HG03097 (cell line): Measurements from ENCODE around the gene PARD3B.

ENCODE experiments used
- ATAC-seq: cut with Tn5 transposase; IDR thresholded peaks from one replicate; pipeline ENCODE4 v1.9.1; 2021; ENCODE audit not compliant: unreplicated experiment, low FRiP score

PARD3B gene

GRCh38 chr2:204581946-204582345 is 36.7 kb downstream of the PARD3B start:
- ATAC-seq: no peak

GRCh38 chr2:204583773-204584172 is 38.5 kb downstream of the PARD3B start:
- no peak for ATAC-seq

GRCh38 chr2:204585930-204586329 is 40.7 kb downstream of the PARD3B start:
- no peak for ATAC-seq

DNA sequence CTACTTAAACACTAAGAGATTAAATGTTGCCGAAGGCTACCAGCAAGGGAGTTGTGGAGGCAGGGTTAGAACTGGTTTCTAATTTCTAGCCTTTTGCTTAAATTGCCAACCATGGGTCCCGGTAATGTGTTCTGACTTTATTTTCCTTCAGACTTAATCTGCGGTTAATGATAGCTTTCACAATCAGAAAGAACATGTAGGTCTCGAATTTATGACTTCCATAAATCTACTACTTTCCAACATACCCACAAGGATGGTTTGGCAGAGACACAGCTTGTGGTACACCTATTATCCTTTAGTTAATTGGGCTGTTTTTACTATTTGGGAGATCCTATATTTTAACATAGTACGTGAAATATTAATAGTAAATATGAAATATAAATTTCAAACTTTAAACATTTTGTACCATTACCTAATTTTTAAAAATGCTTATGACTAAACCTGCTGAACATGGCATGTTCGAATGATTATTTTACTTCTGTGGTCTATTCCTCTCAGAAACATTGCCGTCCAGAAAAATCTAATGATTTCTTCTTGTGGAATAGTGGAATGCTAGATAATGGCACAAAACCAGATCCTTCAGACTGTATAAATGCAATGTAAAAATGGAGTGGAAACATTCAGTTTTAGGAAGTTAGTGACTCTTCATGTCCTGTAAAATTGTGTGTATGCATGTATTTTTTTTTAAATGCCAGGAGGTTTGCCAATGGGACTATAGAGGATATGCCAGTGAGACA is 41.3 kb downstream of the PARD3B start:
- no peak for ATAC-seq

GRCh38 chr2:204590063-204590462 is 44.8 kb downstream of the PARD3B start:
- ATAC-seq: no peak

DNA sequence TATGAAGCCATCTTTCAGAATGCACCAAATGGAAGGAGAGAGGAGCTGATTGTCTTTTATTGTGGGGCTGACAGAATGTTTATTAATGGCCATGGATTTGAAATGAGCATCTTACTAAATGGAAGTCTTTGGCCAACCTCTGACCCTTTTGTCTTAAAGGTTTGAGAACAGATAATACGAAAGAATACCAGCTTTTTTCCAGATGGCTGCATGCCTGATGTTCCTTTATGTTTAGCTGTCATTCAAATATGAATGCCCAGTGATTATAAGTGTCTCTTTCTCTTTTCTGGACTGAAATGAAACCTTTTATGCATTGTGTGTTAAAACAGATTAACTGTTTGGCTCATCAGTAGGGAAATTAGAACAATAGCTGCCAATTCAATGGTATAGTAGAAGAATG is 46.0 kb downstream of the PARD3B start:
- no peak for ATAC-seq

- no peak for ATAC-seq
Measured at GRCh38 chr2:204604061-204604460, 58.8 kb downstream of the PARD3B start.

GRCh38 chr2:204608237-204608939 is 63.1 kb downstream of the PARD3B start:
- ATAC-seq: no peak

GRCh38 chr2:204611017-204611631 is 65.8 kb downstream of the PARD3B start:
- no peak for ATAC-seq

- ATAC-seq: no peak
Measured at GRCh38 chr2:204611764-204612163, 66.5 kb downstream of the PARD3B start.

GRCh38 chr2:204613635-204614034 is 68.4 kb downstream of the PARD3B start:
- no peak for ATAC-seq

DNA sequence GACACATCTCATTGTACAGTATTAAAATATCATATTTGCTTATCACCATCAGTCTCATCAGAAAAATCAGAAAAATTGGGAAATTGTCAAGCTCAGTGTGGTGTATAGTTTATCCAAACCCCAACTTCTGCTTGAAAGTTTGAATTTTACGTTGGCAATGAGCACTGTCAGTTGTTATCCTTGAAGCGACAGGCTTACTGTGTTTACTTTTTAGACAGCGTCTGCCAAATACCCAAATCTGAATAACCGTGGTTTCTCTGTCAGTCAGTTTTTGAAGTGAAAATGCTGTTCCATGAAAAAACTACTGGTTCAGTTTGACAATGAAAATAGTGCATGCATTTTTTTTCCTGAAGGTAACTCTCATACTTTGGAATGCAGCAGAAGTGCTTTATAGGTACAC is 70.2 kb downstream of the PARD3B start:
- ATAC-seq: no peak

DNA sequence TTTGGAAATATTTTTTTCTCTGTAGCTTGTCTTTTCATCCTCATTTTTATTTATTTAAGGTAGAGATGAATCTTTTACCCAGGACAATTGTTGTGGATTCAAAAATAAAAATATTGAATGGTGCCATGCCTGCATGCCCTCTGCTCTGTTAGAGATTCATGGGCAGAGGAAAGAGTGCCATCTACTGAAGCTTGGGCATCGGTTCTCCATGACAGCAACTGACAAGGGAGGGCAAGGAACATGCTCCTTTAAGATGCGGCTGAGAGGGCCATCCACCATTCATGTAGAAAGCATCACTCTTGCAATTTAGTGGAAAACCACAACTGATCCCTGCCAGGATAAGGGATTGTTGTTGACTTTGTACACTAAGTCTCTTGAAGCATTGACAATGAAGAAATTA is 79.9 kb downstream of the PARD3B start:
- no peak for ATAC-seq

GRCh38 chr2:204628926-204629712 is 83.8 kb downstream of the PARD3B start:
- no peak for ATAC-seq

- ATAC-seq: no peak
Measured at GRCh38 chr2:204632410-204632809, 87.1 kb downstream of the PARD3B start.

DNA sequence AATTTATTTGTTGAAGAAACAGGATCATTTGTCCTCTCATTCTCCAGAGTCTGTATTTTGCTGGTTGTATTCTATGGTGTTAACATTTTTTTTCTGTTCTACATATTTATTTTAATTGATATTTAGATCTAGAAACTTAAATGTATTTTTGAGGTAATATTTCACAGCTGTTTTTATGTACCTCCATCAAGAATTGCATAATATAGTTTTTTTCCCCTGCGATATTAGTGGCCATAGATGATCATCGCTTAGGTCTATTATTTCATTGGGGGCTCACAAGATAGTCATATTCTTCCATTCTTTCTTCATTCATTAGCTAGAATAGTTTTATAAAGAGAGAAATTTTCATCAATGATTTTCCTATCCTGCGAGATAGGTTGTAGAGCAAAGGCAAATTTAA is 89.3 kb downstream of the PARD3B start:
- no peak for ATAC-seq

DNA sequence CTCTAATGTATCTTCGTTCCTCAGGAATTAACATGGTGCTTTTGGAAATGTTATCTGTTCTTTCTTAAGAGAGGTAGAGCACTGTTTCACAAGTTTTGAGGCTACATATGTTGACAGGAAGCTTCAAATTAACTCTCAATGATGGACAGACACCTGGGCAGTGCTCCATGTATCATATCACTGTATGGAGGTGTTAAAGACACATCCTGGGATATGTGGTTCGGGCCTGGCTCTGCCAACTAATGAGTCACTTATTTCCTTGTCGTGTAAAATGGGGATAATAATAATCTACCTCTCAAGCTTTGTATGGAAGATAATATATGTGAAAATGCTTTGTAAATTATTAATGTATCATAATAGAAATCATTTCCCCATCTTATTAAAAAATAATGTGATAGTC is 90.2 kb downstream of the PARD3B start:
- no peak for ATAC-seq

GRCh38 chr2:204638471-204639194 is 93.4 kb downstream of the PARD3B start:
- no peak for ATAC-seq

GRCh38 chr2:204643326-204643725 is 98.1 kb downstream of the PARD3B start:
- no peak for ATAC-seq

DNA sequence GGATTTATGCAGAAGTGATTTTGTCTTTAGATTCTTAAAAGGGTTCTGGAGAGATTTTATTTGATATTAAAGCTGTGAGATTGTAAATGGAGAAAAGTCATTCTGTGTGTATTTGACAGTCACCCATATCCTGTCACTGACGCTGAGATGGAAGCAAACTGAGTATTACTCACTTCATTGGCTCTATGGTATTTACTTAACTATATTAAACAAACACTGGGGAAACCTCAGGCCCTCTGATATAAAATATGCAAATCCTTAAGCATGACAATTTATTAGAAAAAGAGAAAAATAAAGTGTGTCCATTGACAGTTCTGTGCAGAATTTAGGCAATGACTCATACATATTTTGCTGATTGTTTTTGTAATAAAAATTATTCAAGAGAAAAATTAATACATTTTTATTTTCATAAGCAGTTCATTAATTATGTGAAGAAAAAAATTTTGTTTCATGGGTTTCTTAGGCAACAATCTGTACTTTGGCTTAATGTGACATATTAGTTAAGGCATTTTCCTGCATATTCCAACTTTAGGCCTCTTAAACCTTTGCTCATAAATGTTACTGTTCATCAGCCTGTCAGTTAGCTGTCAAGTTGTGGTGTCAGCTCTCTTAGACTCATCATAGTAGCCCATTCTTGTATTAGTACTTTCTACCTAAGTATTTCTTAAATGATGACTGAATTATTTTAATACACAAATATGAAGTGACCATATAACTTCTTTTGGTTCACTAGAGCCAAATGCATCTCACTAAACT is 99.9 kb downstream of the PARD3B start:
- no peak for ATAC-seq
